ENCODE measurements around the gene RGMA.

RGMA gene, protein sequence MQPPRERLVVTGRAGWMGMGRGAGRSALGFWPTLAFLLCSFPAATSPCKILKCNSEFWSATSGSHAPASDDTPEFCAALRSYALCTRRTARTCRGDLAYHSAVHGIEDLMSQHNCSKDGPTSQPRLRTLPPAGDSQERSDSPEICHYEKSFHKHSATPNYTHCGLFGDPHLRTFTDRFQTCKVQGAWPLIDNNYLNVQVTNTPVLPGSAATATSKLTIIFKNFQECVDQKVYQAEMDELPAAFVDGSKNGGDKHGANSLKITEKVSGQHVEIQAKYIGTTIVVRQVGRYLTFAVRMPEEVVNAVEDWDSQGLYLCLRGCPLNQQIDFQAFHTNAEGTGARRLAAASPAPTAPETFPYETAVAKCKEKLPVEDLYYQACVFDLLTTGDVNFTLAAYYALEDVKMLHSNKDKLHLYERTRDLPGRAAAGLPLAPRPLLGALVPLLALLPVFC
- total RNA-seq, result 0.19 to 6.3 (median 1.2) reads per million in 4 experiments

- no peak for DNase-seq
These were observed at the start of gene RGMA for GRCh38 chr15:93088981-93089726. RGMA (minus strand) TSS chr15:93089211; CDS start chr15:93088932, 279 bp downstream.

GRCh38 chr15:93136606-93137005 lies 47.6 kb upstream of the RGMA start:
- no peak for DNase-seq

GRCh38 chr15:93135997-93136397 lies 47.0 kb upstream of the RGMA start:
- no peak for DNase-seq

GRCh38 chr15:93135459-93135858 lies 46.4 kb upstream of the RGMA start:
- DNase-seq, result no peak

- DNase-seq, result no peak
These were observed 42.6 kb upstream of the RGMA start for GRCh38 chr15:93131485-93132095.

DNA sequence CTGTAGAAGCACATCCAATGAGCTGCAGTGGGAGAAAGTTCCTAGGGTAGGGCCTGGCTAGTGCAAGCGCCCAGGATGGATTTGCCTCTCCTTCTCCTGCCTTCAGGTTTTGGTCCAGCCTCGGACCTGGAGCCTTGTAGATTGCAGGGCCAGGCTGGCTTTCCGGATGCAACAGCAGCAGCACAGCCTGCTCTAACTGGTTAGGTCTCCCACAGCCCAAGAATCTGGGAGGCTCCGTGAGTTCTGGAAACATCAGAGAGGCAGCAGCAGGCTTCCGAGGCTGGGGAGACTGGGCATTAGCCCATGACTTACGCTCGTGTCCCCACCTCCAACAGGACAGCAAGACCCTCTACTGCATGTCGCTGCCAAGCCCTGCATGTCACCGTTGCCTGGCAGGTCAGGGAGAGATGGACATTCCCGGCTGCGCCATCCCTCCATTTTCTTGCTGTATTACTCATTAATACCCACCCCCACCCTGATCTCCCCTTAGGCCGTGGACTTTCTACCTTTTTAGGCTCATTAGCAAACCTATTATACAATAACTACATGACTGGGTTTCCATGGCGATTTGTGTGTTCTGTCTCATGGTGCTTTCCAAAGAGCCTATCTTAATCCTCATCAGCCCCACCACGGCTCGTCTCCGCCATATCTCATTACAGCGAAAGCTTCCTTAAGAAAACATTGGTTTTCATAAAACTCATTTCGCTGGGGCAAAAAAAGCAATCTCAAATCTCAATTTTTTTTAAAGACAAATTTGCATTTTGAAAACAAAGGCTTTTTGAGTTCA lies 40.9 kb upstream of the RGMA start:
- DNase-seq, result no peak

DNA sequence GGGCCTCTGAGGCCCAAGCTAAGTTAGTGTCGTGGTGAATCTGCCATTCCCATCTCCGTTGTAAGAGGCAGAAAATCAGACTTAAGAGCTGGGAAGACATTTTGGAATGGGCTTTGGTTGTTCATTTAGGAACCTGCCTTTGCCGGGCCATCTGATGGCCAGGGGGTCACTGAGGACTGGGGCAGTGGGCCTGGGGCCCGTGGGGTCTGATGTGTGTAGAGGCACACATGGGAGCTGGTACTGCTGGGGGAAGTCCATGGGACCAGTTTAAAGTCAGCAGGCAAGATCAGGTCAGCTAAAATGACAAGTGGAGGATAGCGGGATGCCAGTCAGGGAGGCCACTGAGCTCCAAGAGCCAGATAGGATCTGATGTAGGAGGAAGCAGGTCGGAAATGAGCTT lies 38.3 kb upstream of the RGMA start:
- no peak for DNase-seq

DNA sequence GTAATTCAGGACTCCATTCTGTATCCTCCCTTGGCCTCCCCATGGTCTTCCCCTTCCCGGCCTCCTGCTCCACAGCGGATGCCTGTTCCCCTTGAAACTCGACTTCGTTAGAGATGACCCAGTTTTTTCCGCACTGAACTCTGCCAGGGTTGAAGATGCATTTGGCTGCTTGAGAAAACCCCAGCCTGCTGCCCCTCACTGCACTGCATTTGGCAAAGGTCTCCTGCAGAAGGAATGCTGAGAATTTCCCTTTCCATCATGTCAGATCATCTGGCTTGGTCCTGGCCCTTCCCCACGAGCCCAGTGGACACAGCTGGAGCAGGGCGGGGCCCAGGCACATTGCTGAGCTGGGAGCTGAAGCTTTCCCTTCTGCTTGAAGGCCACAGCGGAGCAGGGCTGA lies 37.6 kb upstream of the RGMA start:
- no peak for DNase-seq

DNA sequence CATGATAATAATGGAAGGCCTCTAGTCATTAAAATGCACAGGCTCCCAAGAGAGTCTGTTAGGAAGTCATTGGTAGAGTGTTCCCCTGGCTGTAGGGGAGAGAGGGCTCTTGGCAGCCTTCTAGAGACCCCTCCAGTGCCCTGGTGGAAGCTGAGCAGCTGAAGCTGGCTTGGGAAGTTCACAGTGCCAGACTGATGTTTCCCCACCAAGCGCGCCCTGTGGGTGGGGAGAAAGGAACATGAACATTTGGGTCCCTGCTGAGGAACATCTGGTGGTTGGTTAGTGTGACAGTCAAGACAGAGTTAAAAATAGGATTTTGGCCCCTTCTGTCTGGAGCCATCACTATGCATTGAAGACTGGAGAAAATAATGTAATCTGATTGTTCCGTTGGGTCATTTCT lies 37.1 kb upstream of the RGMA start:
- DNase-seq, result no peak

DNA sequence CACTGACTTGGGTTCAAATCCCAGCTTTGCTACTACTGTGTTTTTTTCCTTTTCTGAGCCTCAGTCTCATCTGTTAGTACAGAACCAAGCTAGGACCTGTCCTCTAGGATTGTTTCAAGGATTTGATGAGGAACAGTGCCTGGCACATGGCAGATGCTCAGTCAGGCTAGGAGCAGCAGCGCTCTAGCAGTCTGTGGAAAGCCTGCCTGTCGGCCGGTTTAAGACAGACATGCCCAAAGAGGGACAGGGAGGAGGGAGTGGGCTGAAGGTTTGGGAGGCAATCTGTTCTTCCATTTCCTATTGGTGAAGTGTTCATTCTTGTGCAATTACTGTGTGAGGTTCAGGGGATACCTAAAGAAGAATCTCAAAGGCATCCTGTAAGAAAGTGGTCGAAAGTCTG lies 35.1 kb upstream of the RGMA start:
- no peak for DNase-seq

DNA sequence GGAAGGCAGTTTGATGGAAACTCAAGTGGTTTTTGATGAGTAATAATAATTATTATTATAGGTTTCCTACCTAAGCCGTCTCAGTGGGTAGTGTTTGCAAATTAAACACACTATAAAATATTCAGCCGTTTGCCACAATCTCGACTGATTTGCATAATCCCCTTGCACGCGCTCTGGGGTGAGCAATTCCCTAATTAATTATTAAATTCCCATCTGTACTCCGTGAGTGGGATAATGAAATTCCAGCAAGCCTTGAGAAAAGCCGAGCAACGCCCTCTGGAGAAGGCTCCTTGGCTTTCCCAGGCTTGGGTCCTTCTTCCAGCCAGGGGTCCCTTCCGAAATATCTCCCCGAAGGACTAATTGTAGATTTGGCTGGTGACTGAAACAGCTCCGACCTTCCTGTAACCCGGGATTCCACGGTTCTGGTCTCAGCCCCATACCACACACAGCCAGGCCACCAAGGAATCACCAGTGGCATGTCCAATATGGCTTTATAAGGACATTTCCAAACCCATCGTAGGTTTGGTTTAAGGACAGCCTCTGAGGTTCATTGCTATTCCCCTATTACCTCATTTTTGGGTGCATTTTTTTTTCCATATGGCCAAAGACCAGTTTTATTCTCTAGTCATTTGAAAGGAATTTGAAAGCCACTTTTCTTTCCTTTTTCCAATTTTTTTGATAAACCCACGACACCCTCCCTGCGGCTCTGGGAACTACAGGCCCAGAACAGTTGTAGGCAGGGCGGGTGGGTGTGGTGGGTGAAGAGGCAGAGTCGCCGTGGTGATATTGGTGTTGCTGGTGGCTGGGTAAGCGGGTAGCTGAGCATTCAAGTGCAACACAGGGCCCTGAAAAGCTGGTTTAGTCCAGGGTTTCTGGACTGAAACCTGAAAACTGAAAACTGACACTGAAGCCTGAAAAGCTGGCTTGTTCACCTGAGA lies 33.2 kb upstream of the RGMA start:
- DNase-seq, result no peak

DNA sequence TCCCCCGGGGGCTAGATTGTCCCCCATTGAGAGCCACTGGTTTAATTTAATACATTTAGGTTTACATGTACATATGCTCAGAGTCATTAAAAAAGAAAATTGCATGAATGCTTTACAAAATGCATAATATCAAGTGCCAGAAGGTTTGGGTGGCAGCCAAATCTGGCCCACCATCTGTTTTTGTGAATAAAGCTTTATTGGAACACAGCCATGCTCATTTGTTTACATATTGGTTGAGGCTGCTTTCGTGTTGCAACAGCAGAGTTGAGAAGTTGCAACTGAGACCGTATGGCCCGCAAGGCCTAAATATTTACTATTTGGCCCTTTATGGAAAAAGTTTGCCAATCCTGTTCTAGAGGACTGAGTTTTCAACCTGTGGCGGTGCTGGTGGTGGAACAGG lies 32.1 kb upstream of the RGMA start:
- DNase-seq, result no peak

DNA sequence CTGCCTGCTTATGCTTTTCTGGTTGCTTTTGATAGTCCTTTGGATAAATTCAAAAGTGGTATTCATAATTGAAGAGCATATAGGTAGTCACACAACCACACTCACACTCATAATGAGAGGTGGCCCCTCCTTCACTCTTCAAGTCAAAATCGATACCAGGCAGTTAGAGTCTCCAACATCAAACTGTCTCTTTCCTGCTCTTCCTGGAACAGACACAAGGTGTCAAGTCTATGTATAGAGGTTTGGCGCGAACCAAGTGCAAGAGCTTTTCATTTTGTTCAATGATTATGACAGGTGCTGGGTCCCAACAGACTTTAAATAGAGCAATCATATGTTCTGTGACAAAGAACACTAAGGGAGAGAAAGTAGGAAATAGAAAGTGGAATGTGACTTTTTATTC lies 29.9 kb upstream of the RGMA start:
- DNase-seq, result no peak

DNA sequence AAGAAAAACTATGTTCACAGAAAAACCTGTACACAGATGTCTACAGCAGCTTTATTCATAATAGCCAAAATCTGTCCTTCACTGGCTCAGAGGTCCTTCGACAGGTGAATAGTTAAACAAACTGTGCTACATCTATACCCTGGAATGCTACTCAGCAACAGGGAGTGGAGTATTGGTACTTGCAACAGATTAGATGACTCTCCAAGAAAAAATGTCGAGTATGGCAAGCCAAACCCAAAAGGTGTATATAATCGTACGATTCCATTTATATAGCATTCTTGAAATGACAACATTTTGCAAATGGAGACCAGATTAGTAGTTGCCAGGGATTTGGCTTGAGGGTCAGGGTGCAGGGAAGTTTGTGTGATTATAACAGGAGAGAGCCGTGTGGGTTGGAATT lies 22.4 kb upstream of the RGMA start:
- DNase-seq, result no peak

DNA sequence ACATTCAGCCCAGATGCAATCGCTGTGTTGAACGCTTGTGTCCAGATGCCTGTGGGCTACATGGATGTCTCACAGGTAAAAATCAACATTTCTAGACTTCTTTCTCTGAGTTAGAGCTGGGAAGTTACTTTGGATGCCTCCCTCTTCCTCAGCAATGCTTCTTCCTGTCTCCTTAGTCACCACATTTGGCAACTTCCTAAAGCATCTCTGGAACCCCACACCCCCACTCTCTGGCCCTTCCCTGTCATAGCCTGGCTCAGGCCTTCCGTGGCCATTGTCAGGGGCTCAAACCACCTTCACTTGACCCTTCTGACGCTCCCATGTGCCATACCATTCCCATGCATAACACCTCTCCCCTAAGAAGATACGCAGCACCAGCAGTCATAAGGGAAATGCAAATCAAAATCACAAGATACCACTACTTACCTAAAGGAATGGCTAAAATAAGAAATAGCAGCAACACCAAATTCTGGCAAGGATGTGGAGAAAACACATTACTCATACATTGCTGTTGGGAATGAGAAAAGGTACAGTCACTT lies 21.6 kb upstream of the RGMA start:
- no peak for DNase-seq

GRCh38 chr15:93109336-93110102 lies 20.5 kb upstream of the RGMA start:
- DNase-seq, result no peak

DNA sequence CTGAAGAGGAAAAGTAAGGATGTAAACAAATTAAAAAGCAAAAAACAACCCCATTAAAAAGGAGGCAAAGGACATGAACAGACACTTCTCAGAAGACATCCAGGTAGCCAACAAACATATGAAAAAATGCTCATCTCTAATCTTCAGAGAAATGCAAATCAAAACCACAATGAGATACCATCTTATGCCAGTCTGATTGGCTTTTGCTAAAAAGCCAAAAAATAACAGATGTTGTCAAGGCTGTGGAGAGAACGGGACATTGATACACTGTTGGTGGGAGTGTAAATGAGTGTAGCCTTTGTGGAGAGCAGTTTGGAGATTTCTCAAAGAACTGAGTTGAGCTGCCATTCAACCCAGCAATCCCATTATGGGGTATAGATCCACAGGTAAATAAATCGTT lies 18.6 kb upstream of the RGMA start:
- no peak for DNase-seq

DNA sequence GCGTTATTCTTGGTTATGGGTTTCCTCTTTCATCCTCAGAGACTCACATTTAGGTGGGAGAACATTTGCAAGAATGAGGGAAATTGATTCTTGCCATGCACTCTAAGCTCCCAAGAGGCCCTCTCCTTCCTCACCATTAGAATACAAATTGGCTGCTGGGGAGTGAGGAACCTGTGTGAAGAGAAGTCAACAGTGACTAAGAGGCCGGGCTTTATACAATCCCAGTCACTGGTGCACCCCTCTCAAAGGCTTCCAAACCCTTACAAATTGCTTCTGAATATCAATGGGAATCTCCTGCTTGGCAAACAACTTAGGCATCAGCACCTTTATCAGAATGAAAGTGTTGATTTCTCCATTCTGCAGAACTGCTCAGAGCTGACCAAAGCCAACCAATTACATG lies 16.5 kb upstream of the RGMA start:
- DNase-seq, result no peak

GRCh38 chr15:93103823-93104222 lies 14.8 kb upstream of the RGMA start:
- no peak for DNase-seq

GRCh38 chr15:93102211-93102610 lies 13.2 kb upstream of the RGMA start:
- no peak for DNase-seq

DNA sequence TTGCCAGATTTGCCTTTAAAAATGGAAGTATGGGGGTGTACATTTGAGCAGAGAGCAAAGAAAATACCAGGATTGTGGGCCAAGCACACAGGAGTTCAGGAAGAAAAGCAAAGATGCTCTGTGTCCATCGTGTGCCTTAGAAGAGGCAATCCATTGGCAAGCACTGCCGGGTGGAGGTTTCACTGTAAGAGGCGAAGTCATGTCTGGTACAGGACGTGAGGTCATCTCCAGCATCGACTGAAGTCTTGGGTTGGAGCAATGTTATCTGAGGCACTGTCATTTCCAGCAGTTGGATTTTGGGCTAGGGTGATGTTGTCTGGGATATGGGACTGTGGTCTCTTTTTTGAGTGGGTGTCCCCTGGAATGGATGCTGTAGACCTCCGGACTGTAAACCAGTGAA lies 4.8 kb upstream of the RGMA start:
- DNase-seq, result no peak
